ENCODE measurements around the gene CEMIP2.

CEMIP2 gene

GRCh38 chr9:71755869-71756268, 12.4 kb downstream of the CEMIP2 start:
- H3K36me3 ChIP-seq, result no peaks in the 10 kb centered on the region
- H3K9me3 ChIP-seq, result no peaks in the 10 kb centered on the region
- H3K27me3 ChIP-seq, result no peaks in the 10 kb centered on the region
- no peak for DNase-seq
- no peak for TF ChIP-seq CTCF (IDR thresholded peaks at IDR 0.05; ENCODE audit: low read depth, low read length)
- no peaks in the 10 kb centered on the region; the same call in 1 of the 2 replicates for H3K4me1 ChIP-seq
- H3K4me3 ChIP-seq (ENCODE audit: low read depth, low read length), result no peak overlapping the region

- Histone ChIP-seq H3K4me3 (ENCODE audit: low read depth, low read length) (no peak overlapping the region), H3K9me3 (no peaks in the 10 kb centered on the region), H3K27me3 (no peaks in the 10 kb centered on the region), H3K36me3 (no peaks in the 10 kb centered on the region), H3K4me1 (no peaks in the 10 kb centered on the region)
- DNase-seq, result no peak
- no peak for TF ChIP-seq CTCF (IDR thresholded peaks at IDR 0.05; ENCODE audit: low read depth, low read length)
Measured at GRCh38 chr9:71755230-71755629, 13.1 kb downstream of the CEMIP2 start.

GRCh38 chr9:71754151-71754550, 14.2 kb downstream of the CEMIP2 start:
- TF ChIP-seq CTCF (IDR thresholded peaks at IDR 0.05; ENCODE audit: low read depth, low read length), result no peak
- no peaks in the 10 kb centered on the region for H3K4me1 ChIP-seq
- H3K36me3 ChIP-seq, result no peaks in the 10 kb centered on the region
- DNase-seq, result no peak
- H3K9me3 ChIP-seq, result no peaks in the 10 kb centered on the region
- no peaks in the 10 kb centered on the region for H3K27me3 ChIP-seq
- H3K4me3 ChIP-seq (ENCODE audit: low read depth, low read length), result no peak overlapping the region

- Histone ChIP-seq H3K4me3 (ENCODE audit: low read depth, low read length) (no peak overlapping the region), H3K4me1 (no peaks in the 10 kb centered on the region), H3K36me3 (no peaks in the 10 kb centered on the region), H3K9me3 (no peaks in the 10 kb centered on the region), H3K27me3 (no peaks in the 10 kb centered on the region)
- no peak for TF ChIP-seq CTCF (IDR thresholded peaks at IDR 0.05; ENCODE audit: low read depth, low read length)
- no peak for DNase-seq
Measured at GRCh38 chr9:71752928-71753327, 15.4 kb downstream of the CEMIP2 start.

- H3K27me3 ChIP-seq, result no peaks in the 10 kb centered on the region
- H3K4me1 ChIP-seq, result no peaks in the 10 kb centered on the region
- H3K36me3 ChIP-seq, result no peaks in the 10 kb centered on the region
- H3K9me3 ChIP-seq, result no peaks in the 10 kb centered on the region
- no peak for DNase-seq
- H3K4me3 ChIP-seq (ENCODE audit: low read depth, low read length), result no peak overlapping the region
- TF ChIP-seq CTCF (IDR thresholded peaks at IDR 0.05; ENCODE audit: low read depth, low read length), result no peak
Measured at GRCh38 chr9:71752352-71752751, 16.0 kb downstream of the CEMIP2 start.

- Histone ChIP-seq H3K9me3 (no peaks in the 10 kb centered on the region), H3K27me3 (no peaks in the 10 kb centered on the region), H3K4me3 (ENCODE audit: low read depth, low read length) (no peak overlapping the region), H3K4me1 (no peaks in the 10 kb centered on the region), H3K36me3 (no peaks in the 10 kb centered on the region)
- TF ChIP-seq CTCF (IDR thresholded peaks at IDR 0.05; ENCODE audit: low read depth, low read length), result no peak
- DNase-seq, result no peak
Measured at GRCh38 chr9:71748280-71748743, 20.0 kb downstream of the CEMIP2 start.
